Gastroesophageal sphincter (tissue), 4 donors: ENCODE measurements around the gene PRDM16. TPM values are rescaled to one million over a fixed set of nuclear protein-coding genes. Genes with fewer than 3 reads are reported as not detected.

Experiments
- ATAC-seq: fragments of 150-250 bp; one replicate; pipeline ENCODE4 v1.9.1; 2016; ENCODE audit warnings: mild to moderate bottlenecking, moderate library complexity
- H3K27ac ChIP-seq, 4 donors: fragments of 200-600 bp; sonication (generic) in 3 of 4; 1 replicate in 3 of 4; 2 replicates in 1 of 4; pipeline ENCODE4 v1.5.1; 2016 to 2019
- H3K27me3 ChIP-seq: fragments of 200-600 bp; sonication (generic); one replicate; pipeline ENCODE4 v1.5.1; 2019
- H3K36me3 ChIP-seq, 2 donors: fragments of 200-600 bp; sonication (generic); one replicate each; pipeline ENCODE4 v1.5.1; 2019; ENCODE audit warnings: control low read depth in 1 of 2
- H3K4me1 ChIP-seq, 3 donors: fragments of 200-600 bp; sonication (generic); 1 replicate in 2 of 3; 2 replicates in 1 of 3; pipeline ENCODE4 v1.5.1; 2016 to 2019; ENCODE audit warnings: control low read depth in 2 of 3
- H3K4me3 ChIP-seq, 2 donors: fragments of 200-600 bp; sonication (generic); one replicate each; pipeline ENCODE4 v1.5.1; 2019; ENCODE audit warnings: mild to moderate bottlenecking in 1 of 2, moderate library complexity in 1 of 2
- H3K9me3 ChIP-seq, 3 donors: fragments of 200-600 bp; sonication (generic); one replicate each; pipeline ENCODE4 v1.5.1; 2017 to 2019; ENCODE audit warnings: control low read depth in 2 of 3
- EP300 ChIP-seq: sonication (generic); formaldehyde crosslinking; IDR thresholded peaks from one replicate; pipeline ENCODE4 v1.6.1; 2017; ENCODE audit warnings: antibody characterized with exemption, mild to moderate bottlenecking
- POLR2A ChIP-seq, 2 donors: fragments of 450-650 bp; IDR thresholded peaks; one replicate each; pipeline ENCODE4 v1.6.1; 2017; ENCODE audit warnings: antibody characterized with exemption in 2 of 2, mild to moderate bottlenecking in 2 of 2, moderate library complexity in 1 of 2
- POLR2AphosphoS5 ChIP-seq: sonication (generic); formaldehyde crosslinking; IDR thresholded peaks from one replicate; pipeline ENCODE4 v1.6.1; 2017; ENCODE audit warnings: antibody characterized with exemption
- WGBS, 2 donors: methylation state at CpG; one replicate each; pipeline ENCODE4 v1.1.5; 2018; ENCODE audit warnings: low coverage in 1 of 2; 5-methylcytosine and 5-hydroxymethylcytosine counted together
- total RNA-seq, 4 donors: library from RNA; depleted of rRNA; stranded (reverse); fragments of >200 nt; gene quantifications; one replicate each; pipeline ENCODE4 v1.1.0, GENCODE V29; 2016
- TF ChIP-seq, protein P1 (sequence below), 4 experiments: fragments of 200-600 bp in 2 of 4; fragments of 450-650 bp in 2 of 4; sonication (generic) in 1 of 4; IDR thresholded peaks; one replicate each; pipeline ENCODE4 v1.5.1; 2017 to 2019; ENCODE audit warnings: antibody characterized with exemption in 4 of 4, mild to moderate bottlenecking in 2 of 4, moderate library complexity in 2 of 4

Gene PRDM16
- total RNA-seq, 4 donors from 2014 or later = 1.1 to 3.4 (median 1.6) TPM

DNA sequence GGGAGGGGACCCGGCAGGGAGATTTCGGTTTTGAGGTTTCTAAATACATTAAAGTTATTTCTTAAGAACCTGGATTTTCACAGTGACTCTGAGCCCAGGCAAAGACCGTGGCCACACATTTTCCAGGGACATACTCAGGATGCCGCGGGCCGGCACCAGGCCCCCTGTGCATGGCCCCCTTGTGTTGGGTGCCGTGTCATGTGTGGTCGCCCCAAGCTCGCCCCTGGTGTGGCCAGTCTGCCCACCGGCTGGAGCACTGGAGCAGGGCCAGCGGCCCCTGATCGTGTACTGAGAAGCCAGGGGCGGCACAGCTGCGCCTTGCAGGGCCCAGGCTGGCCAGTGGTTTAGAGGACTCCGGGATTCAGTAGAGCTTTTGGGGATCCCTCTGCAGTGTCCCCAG, 412.0 kb downstream of the PRDM16 start:
- WGBS, 2 donors = 24 to 47% methylated on average over 2 of the region's 15 CpGs

GRCh38 chr1:3481836-3482375, 412.9 kb downstream of the PRDM16 start:
- no peak overlapping the region for H3K27ac ChIP-seq
- no peak overlapping the region for H3K4me3 ChIP-seq
- no peaks in the 10 kb centered on the region for H3K4me1 ChIP-seq
- no peaks in the 10 kb centered on the region for H3K36me3 ChIP-seq
- H3K27me3 ChIP-seq = peaks cover 45% of the 10 kb centered on the region
- ATAC-seq = no peak
- no peaks in the 10 kb centered on the region for H3K9me3 ChIP-seq
- WGBS, 2 donors = no CpG with 5 or more reads among the region's 20 CpGs
- TF ChIP-seq, protein P1, sequence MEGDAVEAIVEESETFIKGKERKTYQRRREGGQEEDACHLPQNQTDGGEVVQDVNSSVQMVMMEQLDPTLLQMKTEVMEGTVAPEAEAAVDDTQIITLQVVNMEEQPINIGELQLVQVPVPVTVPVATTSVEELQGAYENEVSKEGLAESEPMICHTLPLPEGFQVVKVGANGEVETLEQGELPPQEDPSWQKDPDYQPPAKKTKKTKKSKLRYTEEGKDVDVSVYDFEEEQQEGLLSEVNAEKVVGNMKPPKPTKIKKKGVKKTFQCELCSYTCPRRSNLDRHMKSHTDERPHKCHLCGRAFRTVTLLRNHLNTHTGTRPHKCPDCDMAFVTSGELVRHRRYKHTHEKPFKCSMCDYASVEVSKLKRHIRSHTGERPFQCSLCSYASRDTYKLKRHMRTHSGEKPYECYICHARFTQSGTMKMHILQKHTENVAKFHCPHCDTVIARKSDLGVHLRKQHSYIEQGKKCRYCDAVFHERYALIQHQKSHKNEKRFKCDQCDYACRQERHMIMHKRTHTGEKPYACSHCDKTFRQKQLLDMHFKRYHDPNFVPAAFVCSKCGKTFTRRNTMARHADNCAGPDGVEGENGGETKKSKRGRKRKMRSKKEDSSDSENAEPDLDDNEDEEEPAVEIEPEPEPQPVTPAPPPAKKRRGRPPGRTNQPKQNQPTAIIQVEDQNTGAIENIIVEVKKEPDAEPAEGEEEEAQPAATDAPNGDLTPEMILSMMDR (IDR thresholded peaks at IDR 0.05) = no peak
- TF ChIP-seq EP300 (no peak), POLR2AphosphoS5 (no peak), POLR2A (IDR thresholded peaks at IDR 0.05) (no peak)

More for the DNA sequence above, 412.0 kb downstream of the PRDM16 start:
- ATAC-seq = no peak
- no peaks in the 10 kb centered on the region for H3K36me3 ChIP-seq
- TF ChIP-seq, protein P1 (IDR thresholded peaks at IDR 0.05) = no peak
- TF ChIP-seq POLR2AphosphoS5 (no peak), POLR2A (IDR thresholded peaks at IDR 0.05) (no peak), EP300 (no peak)
- no peaks in the 10 kb centered on the region for H3K4me1 ChIP-seq
- H3K4me3 ChIP-seq = no peak overlapping the region
- no peak overlapping the region for H3K27ac ChIP-seq
- H3K9me3 ChIP-seq = no peaks in the 10 kb centered on the region
- peaks cover 53% of the 10 kb centered on the region for H3K27me3 ChIP-seq

DNA sequence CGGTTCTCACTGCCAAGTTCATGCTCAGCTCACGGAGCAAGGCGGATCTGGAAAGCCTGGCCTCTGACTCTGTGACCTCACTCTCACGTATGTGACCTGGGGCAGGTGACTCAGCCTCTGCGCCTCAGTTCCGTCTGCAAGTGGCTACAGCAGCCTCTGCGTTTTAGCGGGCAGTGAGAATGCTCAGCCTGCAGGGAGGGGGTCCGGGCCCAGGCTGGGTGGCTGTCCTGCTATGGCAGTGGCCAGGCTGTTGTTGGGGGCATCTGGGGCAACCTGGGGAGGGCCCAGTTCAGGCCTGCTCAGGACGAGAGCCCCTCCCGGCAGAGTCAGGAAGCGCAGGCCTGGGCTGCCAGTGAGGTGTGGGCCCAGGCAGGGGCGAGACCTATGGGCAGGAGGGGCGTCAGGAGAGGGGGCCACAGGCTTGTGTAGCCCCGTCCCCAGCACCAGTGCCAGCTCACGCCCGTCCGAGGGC, 413.4 kb downstream of the PRDM16 start:
- Histone ChIP-seq H3K4me3 (no peak overlapping the region), H3K4me1 (no peaks in the 10 kb centered on the region), H3K36me3 (no peaks in the 10 kb centered on the region), H3K27ac (no peak overlapping the region), H3K9me3 (no peaks in the 10 kb centered on the region), H3K27me3 (peaks cover 40% of the 10 kb centered on the region)
- TF ChIP-seq EP300 (no peak), POLR2A (IDR thresholded peaks at IDR 0.05) (no peak), POLR2AphosphoS5 (no peak)
- TF ChIP-seq, protein P1 (IDR thresholded peaks at IDR 0.05) = no peak
- 66% methylated on average over 6 of the region's 18 CpGs; no CpG with 5 or more reads in 1 of the 2 donors for WGBS, 2 donors
- ATAC-seq = no peak

- TF ChIP-seq POLR2A (IDR thresholded peaks at IDR 0.05) = no peak
- TF ChIP-seq POLR2AphosphoS5 = no peak
- TF ChIP-seq, protein P1 (IDR thresholded peaks at IDR 0.05) = no peak
- no peak for TF ChIP-seq EP300
- no peak overlapping the region for H3K4me3 ChIP-seq
- ATAC-seq = no peak
- no peak overlapping the region for H3K27ac ChIP-seq
- peaks cover 0 to 5% (median 0%) of the 10 kb centered on the region in 3 donors for H3K9me3 ChIP-seq
- no peaks in the 10 kb centered on the region for H3K4me1 ChIP-seq
- peaks cover 32% of the 10 kb centered on the region for H3K27me3 ChIP-seq
- no CpG with 5 or more reads among the region's 14 CpGs for WGBS, 2 donors
- H3K36me3 ChIP-seq = no peaks in the 10 kb centered on the region
Observed at GRCh38 chr1:3483380-3483779, 414.4 kb downstream of the PRDM16 start.

- peaks cover 0 to 9% (median 0%) of the 10 kb centered on the region in 3 donors for H3K9me3 ChIP-seq
- H3K36me3 ChIP-seq = no peaks in the 10 kb centered on the region
- no peak overlapping the region for H3K4me3 ChIP-seq
- WGBS, 2 donors = 57 to 71% methylated on average over 11 to 22 of the region's 31 CpGs
- no peak overlapping the region for H3K27ac ChIP-seq
- no peaks in the 10 kb centered on the region for H3K4me1 ChIP-seq
- ATAC-seq = no peak
- no peak for TF ChIP-seq POLR2A (IDR thresholded peaks at IDR 0.05)
- TF ChIP-seq, protein P1 (IDR thresholded peaks at IDR 0.05) = peak in 3 of 4 experiments; percentile 48 to 84 (median 62)
- H3K27me3 ChIP-seq = peaks cover 32% of the 10 kb centered on the region
Observed at GRCh38 chr1:3483801-3484444, 414.9 kb downstream of the PRDM16 start.
